ENCODE data around the gene MT1G. TPM values are rescaled to one million over a fixed set of nuclear protein-coding genes. Genes with fewer than 3 reads are reported as not detected.

Gene MT1G
- total RNA-seq, 1 donor from 2014 or later: 36.6 TPM

GRCh38 chr16:56634715-56635440 lies 33.0 kb downstream of the MT1G start:
- H3K4me1 ChIP-seq: peaks cover 12 to 15% of the 10 kb centered on the region in 2 donors
- no peaks in the 10 kb centered on the region for H3K9me3 ChIP-seq
- no peaks in the 10 kb centered on the region for H3K36me3 ChIP-seq
- TF ChIP-seq, protein P1, sequence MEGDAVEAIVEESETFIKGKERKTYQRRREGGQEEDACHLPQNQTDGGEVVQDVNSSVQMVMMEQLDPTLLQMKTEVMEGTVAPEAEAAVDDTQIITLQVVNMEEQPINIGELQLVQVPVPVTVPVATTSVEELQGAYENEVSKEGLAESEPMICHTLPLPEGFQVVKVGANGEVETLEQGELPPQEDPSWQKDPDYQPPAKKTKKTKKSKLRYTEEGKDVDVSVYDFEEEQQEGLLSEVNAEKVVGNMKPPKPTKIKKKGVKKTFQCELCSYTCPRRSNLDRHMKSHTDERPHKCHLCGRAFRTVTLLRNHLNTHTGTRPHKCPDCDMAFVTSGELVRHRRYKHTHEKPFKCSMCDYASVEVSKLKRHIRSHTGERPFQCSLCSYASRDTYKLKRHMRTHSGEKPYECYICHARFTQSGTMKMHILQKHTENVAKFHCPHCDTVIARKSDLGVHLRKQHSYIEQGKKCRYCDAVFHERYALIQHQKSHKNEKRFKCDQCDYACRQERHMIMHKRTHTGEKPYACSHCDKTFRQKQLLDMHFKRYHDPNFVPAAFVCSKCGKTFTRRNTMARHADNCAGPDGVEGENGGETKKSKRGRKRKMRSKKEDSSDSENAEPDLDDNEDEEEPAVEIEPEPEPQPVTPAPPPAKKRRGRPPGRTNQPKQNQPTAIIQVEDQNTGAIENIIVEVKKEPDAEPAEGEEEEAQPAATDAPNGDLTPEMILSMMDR (IDR thresholded peaks at IDR 0.05): no peak
- no peaks in the 10 kb centered on the region for H3K27me3 ChIP-seq
- intact Hi-C loops (cut with DNase I): loop anchor here (10.0 kb wide), 1 partner anchor 550 kb away; the partner anchor contains the start of genes PSME3IP1 and RSPRY1
- DNase-seq (ENCODE audit: low spot score in 2 of 2): no peak
- H3K4me3 ChIP-seq: no peak overlapping the region
- no peak overlapping the region for H3K27ac ChIP-seq

DNA sequence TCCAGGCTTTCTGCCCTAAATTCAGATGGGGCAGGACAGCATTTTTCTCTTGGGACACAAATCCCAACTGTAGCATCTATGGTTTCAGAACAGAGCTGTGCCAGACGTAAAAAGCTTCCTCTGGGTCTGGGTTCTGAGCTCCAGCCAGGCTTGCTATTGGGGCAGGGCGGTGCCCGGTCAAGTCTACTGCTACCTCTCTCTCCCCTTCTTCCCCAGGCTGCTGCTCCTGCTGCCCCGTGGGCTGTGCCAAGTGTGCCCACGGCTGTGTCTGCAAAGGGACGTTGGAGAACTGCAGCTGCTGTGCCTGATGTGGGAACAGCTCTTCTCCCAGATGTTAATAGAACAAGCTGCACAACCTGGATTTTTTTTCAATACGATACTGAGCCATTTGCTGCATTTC lies 34.3 kb downstream of the MT1G start:
- DNase-seq (ENCODE audit: low spot score in 2 of 2): no peak
- Histone ChIP-seq H3K4me1 (peaks cover 7 to 12% of the 10 kb centered on the region in 2 donors), H3K27ac (peak overlapping the region; percentile 88 to 96), H3K27me3 (no peaks in the 10 kb centered on the region), H3K9me3 (no peaks in the 10 kb centered on the region), H3K4me3 (peak overlapping the region; percentile 54 to 88), H3K36me3 (no peaks in the 10 kb centered on the region)
- intact Hi-C loops (cut with DNase I): loop anchor here (2.0 to 10.0 kb wide), 2 partner anchors 49 to 551 kb away; partner anchors contain the start of genes MT1X, PSME3IP1 and RSPRY1
- TF ChIP-seq, protein P1 (IDR thresholded peaks at IDR 0.05): no peak

GRCh38 chr16:56632848-56633365 lies 35.0 kb downstream of the MT1G start:
- TF ChIP-seq, protein P1 (IDR thresholded peaks at IDR 0.05): no peak
- peak overlapping the region; percentile 54 to 88 for H3K4me3 ChIP-seq
- H3K27me3 ChIP-seq: no peaks in the 10 kb centered on the region
- H3K36me3 ChIP-seq: no peaks in the 10 kb centered on the region
- DNase-seq (ENCODE audit: low spot score in 2 of 2): no peak
- peaks cover 3 to 12% of the 10 kb centered on the region in 2 donors for H3K4me1 ChIP-seq
- intact Hi-C loops (cut with DNase I): loop anchor here (2.0 to 10.0 kb wide), 2 partner anchors 50 to 552 kb away; partner anchors contain the start of genes MT1X, PSME3IP1 and RSPRY1
- H3K27ac ChIP-seq: peak overlapping the region; percentile 88 to 96
- no peaks in the 10 kb centered on the region for H3K9me3 ChIP-seq

DNA sequence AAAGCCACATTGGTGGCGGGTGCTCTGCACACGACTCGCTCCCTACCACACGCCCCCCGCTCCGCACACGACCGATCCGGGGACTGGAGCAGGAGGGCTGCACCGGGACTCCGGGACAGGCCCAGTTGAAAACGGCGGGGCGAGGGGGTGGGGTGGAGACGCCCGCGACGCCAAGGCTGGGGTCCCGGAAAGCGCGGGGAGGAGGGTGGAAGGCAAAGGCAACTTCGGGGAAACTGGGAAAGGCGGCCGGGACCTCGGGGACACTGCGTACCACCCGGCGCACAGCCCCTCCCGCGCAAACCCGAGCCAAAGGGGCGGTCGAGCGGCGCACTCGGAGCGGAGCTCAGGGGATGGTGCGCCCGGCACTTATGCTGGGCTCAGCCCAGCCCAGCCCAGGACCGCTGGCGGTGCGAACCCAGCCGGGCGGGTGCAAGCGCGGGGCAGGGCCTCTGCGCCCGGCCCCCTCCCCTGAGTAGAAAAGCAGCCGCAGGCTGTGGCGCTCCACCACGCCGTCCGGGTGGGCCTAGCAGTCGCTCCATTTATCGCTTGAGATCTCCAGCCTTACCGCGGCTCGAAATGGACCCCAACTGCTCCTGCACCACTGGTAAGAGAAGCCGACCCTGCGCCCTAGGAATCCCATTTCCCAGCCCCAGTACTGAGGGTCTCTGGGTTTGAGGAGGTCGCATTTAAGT lies 35.6 kb downstream of the MT1G start, which contains the start of gene MT1M:
Gene MT1M, plus strand, starts transcription at position 504 of the 692 bp plus-strand sequence. Its CDS starts 73 bp downstream, at position 577.
- Histone ChIP-seq H3K4me1 (peaks cover 3 to 12% of the 10 kb centered on the region in 2 donors), H3K9me3 (no peaks in the 10 kb centered on the region), H3K36me3 (no peaks in the 10 kb centered on the region), H3K4me3 (peak within 1 kb of the TSS; percentile 54 to 88), H3K27ac (peak within 1 kb of the TSS; percentile 88 to 96), H3K27me3 (no peaks in the 10 kb centered on the region)
- peak in 1 of 2 donors; percentile 88 for DNase-seq (ENCODE audit: low spot score in 2 of 2)
- TF ChIP-seq, protein P1 (IDR thresholded peaks at IDR 0.05): no peak
- intact Hi-C loops (cut with DNase I): loop anchor here (2.0 to 10.0 kb wide), 2 partner anchors 50 to 552 kb away; partner anchors contain the start of genes MT1X, PSME3IP1 and RSPRY1

- no peaks in the 10 kb centered on the region for H3K27me3 ChIP-seq
- no peak for DNase-seq (ENCODE audit: low spot score in 2 of 2)
- H3K36me3 ChIP-seq: no peaks in the 10 kb centered on the region
- peak overlapping the region; percentile 88 to 96 for H3K27ac ChIP-seq
- H3K4me1 ChIP-seq: peaks cover 6 to 12% of the 10 kb centered on the region in 2 donors
- peak overlapping the region; percentile 54 to 88 for H3K4me3 ChIP-seq
- TF ChIP-seq, protein P1 (IDR thresholded peaks at IDR 0.05): no peak
- H3K9me3 ChIP-seq: no peaks in the 10 kb centered on the region
- intact Hi-C loops (cut with DNase I): loop anchor here (2.0 to 10.0 kb wide), 2 partner anchors 51 to 553 kb away; partner anchors contain the start of genes MT1X, PSME3IP1 and RSPRY1
These were observed 36.1 kb downstream of the MT1G start for GRCh38 chr16:56631832-56632155.
